ENCODE results near the gene PRPF40B.

The PRPF40B gene

GRCh38 chr12:49655595-49656236 lies 32.4 kb downstream of the PRPF40B start:
- H3K27ac ChIP-seq, result no peak overlapping the region
- H3K36me3 ChIP-seq, result peaks cover 65% of the 10 kb centered on the region
- DNase-seq, result no peak
- no peaks in the 10 kb centered on the region for H3K9me3 ChIP-seq (ENCODE audit: severe bottlenecking)
- no peak for TF ChIP-seq CTCF (IDR thresholded peaks at IDR 0.05; ENCODE audit: low read depth, low read length)
- no peak overlapping the region for H3K4me3 ChIP-seq (ENCODE audit: low read depth, low read length)
- H3K27me3 ChIP-seq (ENCODE audit: insufficient read depth, low read depth, severe bottlenecking), result no peaks in the 10 kb centered on the region

GRCh38 chr12:49658276-49658675 lies 34.9 kb downstream of the PRPF40B start:
- H3K27me3 ChIP-seq (ENCODE audit: insufficient read depth, low read depth, severe bottlenecking), result no peaks in the 10 kb centered on the region
- H3K4me3 ChIP-seq (ENCODE audit: low read depth, low read length), result no peak overlapping the region
- DNase-seq, result no peak
- H3K9me3 ChIP-seq (ENCODE audit: severe bottlenecking), result no peaks in the 10 kb centered on the region
- H3K36me3 ChIP-seq, result peaks cover 58% of the 10 kb centered on the region
- no peak for TF ChIP-seq CTCF (IDR thresholded peaks at IDR 0.05; ENCODE audit: low read depth, low read length)
- no peak overlapping the region for H3K27ac ChIP-seq

GRCh38 chr12:49659753-49660152 lies 36.4 kb downstream of the PRPF40B start:
- H3K27me3 ChIP-seq (ENCODE audit: insufficient read depth, low read depth, severe bottlenecking), result no peaks in the 10 kb centered on the region
- no peak overlapping the region for H3K27ac ChIP-seq
- peaks cover 45% of the 10 kb centered on the region for H3K36me3 ChIP-seq
- TF ChIP-seq CTCF (IDR thresholded peaks at IDR 0.05; ENCODE audit: low read depth, low read length), result no peak
- H3K9me3 ChIP-seq (ENCODE audit: severe bottlenecking), result no peaks in the 10 kb centered on the region
- no peak for DNase-seq
- no peak overlapping the region for H3K4me3 ChIP-seq (ENCODE audit: low read depth, low read length)

GRCh38 chr12:49661191-49661590 lies 37.8 kb downstream of the PRPF40B start:
- no peak for TF ChIP-seq CTCF (IDR thresholded peaks at IDR 0.05; ENCODE audit: low read depth, low read length)
- Histone ChIP-seq H3K36me3 (peaks cover 41% of the 10 kb centered on the region), H3K9me3 (ENCODE audit: severe bottlenecking) (no peaks in the 10 kb centered on the region), H3K27ac (no peak overlapping the region), H3K4me3 (ENCODE audit: low read depth, low read length) (no peak overlapping the region), H3K27me3 (ENCODE audit: insufficient read depth, low read depth, severe bottlenecking) (no peaks in the 10 kb centered on the region)
- DNase-seq, result no peak

GRCh38 chr12:49661746-49662145 lies 38.4 kb downstream of the PRPF40B start:
- Histone ChIP-seq H3K9me3 (ENCODE audit: severe bottlenecking) (no peaks in the 10 kb centered on the region), H3K27ac (no peak overlapping the region), H3K36me3 (peaks cover 36% of the 10 kb centered on the region), H3K4me3 (ENCODE audit: low read depth, low read length) (no peak overlapping the region), H3K27me3 (ENCODE audit: insufficient read depth, low read depth, severe bottlenecking) (no peaks in the 10 kb centered on the region)
- DNase-seq, result no peak
- TF ChIP-seq CTCF (IDR thresholded peaks at IDR 0.05; ENCODE audit: low read depth, low read length), result no peak

Data from WERI-Rb-1 (cell line).